Measurements from ENCODE around the gene FAM209A.
"Not testable (repeated sequence)": the region's sequence is repeated elsewhere in the genome, so short reads cannot be mapped to it uniquely, and the experiment has no call there.

The FAM209A gene

DNA sequence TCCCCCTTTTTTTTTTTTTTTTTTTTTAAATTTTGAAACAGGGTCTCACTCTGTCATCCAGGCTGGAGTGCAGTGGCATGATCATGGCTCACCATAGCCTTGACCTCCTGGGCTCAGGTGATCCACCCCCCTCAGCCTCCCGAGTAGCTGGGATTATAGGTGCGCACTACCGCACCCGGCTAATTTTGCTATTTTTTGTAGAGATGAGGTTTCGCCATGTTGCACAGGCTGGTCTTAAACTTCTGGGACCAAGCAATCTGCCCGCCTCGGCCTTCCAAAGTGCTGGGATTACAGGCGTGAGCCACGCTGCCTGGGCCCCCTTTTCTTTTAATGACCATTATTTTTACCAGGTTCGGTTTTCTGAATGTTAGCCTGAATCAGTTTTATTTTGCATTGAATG lies 5.0 kb upstream of the FAM209A start:
- no peak overlapping the region for H3K27ac ChIP-seq
- TF ChIP-seq ZFX (IDR thresholded peaks at IDR 0.05): no peak
- TF ChIP-seq, protein P1, sequence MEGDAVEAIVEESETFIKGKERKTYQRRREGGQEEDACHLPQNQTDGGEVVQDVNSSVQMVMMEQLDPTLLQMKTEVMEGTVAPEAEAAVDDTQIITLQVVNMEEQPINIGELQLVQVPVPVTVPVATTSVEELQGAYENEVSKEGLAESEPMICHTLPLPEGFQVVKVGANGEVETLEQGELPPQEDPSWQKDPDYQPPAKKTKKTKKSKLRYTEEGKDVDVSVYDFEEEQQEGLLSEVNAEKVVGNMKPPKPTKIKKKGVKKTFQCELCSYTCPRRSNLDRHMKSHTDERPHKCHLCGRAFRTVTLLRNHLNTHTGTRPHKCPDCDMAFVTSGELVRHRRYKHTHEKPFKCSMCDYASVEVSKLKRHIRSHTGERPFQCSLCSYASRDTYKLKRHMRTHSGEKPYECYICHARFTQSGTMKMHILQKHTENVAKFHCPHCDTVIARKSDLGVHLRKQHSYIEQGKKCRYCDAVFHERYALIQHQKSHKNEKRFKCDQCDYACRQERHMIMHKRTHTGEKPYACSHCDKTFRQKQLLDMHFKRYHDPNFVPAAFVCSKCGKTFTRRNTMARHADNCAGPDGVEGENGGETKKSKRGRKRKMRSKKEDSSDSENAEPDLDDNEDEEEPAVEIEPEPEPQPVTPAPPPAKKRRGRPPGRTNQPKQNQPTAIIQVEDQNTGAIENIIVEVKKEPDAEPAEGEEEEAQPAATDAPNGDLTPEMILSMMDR (conservative IDR thresholded peaks at IDR 0.05): no peak

DNA sequence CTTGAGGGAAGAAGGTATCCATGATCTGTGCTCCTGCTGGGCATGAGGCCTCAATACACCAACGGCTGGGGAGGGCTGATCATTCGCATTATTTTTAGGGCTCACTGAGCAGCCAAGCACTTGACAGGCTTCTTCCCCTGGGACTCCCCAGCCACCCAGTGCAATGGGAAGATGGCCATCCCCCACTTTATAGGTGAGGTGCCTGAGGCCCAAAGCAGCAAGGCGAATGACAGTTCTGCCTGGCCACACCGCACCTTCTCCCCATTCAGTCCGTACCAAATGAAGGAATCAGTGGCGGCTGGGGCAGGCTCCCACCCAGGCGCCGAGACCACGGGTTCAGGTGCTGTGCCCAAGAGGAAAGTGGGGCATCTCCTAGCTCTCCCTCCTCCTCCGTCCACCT lies 4.4 kb upstream of the FAM209A start:
- no peak for TF ChIP-seq ZFX (IDR thresholded peaks at IDR 0.05)
- TF ChIP-seq, protein P1 (conservative IDR thresholded peaks at IDR 0.05): no peak

DNA sequence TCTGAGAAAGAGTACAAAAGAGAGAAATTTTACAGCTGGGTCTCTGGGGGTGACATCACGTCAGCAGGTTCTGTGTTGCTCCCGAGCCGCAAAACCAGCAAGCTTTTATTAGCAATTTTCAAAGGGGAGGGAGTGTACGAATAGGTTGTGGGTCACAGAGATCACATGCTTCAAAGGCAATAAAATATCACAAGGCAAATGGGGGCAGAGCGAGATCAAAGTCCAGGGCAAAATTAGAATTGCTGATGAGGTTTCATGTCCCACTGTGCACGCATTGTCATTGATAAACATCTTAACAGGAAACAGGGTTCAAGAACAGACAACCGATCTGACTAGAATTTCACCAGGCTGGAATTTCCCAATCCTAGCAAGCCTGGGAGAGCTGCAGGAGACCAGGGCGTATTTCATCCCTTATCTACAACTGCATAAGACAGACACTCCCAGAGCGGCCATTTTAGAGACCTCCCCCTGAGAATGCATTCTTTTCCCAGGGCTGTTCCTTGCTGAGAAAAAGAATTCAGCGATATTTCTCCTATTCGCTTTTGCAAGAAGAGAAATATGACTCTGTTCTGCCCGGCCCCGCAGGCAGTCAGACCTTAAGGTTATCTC lies 3.7 kb upstream of the FAM209A start:
- H3K27ac ChIP-seq: not testable (repeated sequence)

More for the DNA sequence above, 4.4 kb upstream of the FAM209A start:
- H3K27ac ChIP-seq: no peak overlapping the region

DNA sequence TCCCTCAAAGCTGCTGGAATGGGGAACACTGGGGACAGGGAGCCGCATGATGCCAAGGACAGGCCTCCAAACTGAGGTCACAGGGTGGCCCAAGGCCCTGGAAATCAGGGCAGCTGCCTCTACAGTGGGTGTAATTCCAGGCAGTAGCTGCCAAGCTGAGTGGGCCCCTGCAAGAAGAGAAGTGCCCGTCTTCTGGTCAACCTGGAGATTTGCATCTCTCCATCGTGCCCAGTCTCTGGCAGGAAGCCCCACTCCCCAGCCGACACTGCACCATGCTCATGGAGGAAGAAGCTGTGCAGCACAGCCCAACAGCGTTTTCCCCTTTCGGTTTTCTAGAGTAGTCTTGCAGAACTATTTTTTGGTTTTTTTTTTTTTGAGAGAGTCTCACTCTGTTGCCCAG lies 2.2 kb upstream of the FAM209A start:
- TF ChIP-seq, protein P1 (conservative IDR thresholded peaks at IDR 0.05): no peak
- no peak for TF ChIP-seq ZFX (IDR thresholded peaks at IDR 0.05)
- H3K27ac ChIP-seq: no peak overlapping the region

DNA sequence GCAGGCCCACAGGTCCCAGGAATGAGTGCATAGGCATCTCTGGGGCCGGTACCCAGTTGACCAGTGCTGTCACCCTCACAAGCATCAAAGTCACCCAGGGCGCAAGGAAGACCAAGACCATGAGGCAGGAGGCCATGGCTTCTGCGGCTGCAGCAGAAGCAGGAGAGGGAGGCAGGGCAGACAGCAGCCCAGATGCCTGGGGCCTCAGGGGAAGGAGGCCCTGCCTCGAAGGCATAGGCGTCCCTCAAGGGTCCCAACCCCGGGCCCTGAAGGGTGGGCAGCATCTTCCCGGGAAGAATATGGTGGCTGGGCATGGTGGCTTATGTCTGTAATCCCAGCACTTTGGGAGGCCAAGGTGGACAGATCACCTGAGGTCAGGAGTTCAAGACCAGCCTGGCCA lies 3.0 kb downstream of the FAM209A start:
- TF ChIP-seq, protein P1 (conservative IDR thresholded peaks at IDR 0.05): no peak
- TF ChIP-seq ZFX (IDR thresholded peaks at IDR 0.05): no peak
- H3K27ac ChIP-seq: no peak overlapping the region

DNA sequence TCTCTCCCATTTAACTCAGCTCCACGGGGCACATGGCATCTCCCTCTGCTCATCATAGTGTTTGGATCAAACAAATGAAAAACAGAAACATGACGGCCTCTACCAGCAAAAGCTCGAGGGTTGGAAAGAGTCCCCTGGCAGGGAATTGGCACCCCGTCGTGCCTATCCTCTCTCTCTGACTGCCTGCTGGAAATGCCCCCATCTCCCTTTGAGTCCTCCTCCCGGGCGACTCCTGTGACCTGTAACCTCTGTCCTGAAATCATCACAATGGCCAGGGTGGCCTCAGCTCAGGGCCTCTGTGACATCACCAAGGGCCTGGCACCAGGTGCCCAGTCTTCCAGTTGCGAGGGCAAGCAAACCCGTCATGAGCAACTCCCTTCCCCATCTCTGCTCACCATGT lies 8.4 kb downstream of the FAM209A start, which contains the start of gene FAM209B:
Gene FAM209B (plus strand): TSS at position 301 of the 400 bp plus-strand sequence. CDS start 96 bp downstream, at position 397.
- H3K27ac ChIP-seq: not testable (repeated sequence)

DNA sequence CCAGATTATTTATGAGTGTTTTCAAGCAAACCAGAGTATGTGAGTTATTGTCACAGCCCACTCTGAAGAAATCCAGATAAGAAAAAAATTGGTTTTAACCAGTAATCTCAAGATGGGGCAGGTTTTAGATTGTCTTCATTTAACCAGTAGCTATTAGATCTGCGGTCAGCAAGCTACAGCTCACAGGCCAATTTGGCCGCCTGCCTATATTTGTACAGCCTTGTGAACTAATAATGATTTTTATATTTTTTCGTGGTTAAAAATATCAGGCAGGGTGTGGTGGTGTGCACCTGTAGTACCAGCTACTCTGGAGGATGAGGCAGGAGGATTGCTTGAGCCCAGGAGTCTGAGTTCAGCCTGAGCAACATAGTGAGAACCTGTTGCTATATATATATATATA lies 13.5 kb downstream of the FAM209A start:
- TF ChIP-seq ZFX (IDR thresholded peaks at IDR 0.05): no peak
- TF ChIP-seq, protein P1 (conservative IDR thresholded peaks at IDR 0.05): no peak
- H3K27ac ChIP-seq: no peak overlapping the region; the same call in 1 of the 2 replicates

DNA sequence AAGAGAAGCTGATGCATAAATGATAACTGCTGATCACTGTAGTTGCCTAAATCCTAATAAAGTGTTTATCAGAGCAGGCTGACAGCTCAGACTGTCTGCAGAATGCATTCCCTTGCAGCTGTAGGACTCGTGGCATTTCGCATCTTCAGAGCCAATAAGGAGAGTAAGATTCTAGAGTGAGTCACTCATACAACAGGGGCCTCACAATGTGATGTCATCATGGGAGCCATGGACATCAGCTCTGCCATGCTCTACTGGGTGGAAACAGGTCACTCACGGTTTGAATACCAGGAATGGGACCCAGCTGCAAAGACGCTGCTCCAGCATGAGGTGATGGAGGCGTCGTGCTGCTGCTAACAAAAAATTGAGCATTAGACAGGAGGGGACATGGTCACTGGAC lies 15.9 kb downstream of the FAM209A start:
- TF ChIP-seq ZFX (IDR thresholded peaks at IDR 0.05): no peak
- TF ChIP-seq, protein P1 (conservative IDR thresholded peaks at IDR 0.05): no peak
- H3K27ac ChIP-seq: no peak overlapping the region

All from C4-2B (cell line).